GM21619 (cell line): ENCODE data around the gene CSF1.

Experiments
- ATAC-seq: cut with Tn5 transposase; IDR thresholded peaks from one replicate; pipeline ENCODE4 v1.9.1; 2021; ENCODE audit not compliant: unreplicated experiment

CSF1 gene

DNA sequence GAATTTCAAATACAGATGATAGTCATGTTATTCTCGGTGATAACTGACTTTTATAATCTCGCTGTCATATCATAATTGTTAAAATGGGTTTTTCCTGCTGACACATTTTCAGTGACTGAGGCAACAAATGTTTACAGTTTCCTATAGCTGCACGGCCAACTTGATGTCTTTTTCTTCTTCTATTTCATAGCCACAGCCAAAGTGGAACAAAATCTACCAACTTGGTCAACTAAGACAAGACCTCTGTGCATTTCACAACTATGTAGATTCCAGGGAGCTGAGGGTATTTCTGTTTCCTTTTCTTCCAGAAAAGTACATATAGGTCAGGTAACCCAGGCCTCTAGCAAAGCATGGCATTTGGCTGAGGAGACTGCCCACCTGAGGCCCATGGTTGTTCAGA, 63.5 kb downstream of the CSF1 start:
- ATAC-seq: no peak

DNA sequence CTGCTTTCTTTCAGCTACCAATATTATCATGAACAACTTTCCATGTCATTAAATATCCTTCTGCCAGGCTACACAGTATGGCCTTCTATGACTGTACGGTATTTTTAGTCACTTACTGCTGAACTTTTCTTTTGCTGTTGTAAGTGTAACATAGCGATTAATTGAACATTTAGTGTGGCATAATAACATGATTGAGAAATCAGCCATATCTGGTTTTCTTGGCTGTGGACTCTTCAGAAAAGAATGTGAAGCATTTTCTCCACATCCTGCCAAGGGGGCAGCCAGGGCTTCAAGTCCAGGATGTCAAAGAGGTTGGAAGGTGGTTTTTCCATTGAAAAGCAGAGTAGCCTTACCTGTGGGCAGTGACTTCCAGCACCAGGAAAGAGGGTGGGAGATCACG, 65.1 kb downstream of the CSF1 start:
- no peak for ATAC-seq

DNA sequence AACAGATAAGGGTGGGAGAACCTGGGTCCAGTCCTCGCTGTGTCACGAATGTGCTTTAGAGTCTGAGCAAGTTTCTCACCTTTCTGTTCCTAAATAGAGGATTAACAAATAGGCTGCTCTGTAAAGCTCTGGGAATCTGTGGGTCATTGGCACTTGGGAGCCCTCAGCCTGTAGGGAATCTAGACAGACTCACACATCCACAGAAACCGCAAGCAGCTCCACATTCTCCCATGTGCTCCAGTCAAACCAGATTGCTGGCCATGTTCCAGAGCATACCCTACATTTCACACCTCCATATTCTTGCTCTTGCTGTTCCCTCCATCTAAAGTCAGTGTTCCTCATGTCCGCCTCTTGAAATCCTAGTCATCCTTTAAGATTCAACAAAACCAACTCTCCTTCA, 66.1 kb downstream of the CSF1 start:
- ATAC-seq: no peak

DNA sequence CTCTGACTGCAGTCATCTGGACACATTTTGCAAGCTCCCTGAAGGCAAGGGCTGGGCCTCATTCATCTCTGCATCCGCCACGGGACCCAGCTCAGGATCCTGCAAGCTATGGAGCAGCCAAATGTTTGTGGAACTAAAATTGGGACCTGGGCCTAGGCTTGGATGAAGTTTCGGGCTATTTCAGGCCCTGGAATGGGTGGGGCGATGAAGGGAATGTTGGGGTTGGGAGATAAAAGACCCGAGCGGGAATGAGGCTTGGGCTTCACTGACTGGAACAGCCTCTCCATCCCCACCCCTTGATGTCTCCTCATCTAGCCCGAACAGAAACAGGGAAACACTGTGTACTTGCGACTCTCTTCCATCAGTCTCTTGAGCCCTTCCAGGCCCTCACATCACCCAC, 66.6 kb downstream of the CSF1 start:
- no peak for ATAC-seq

DNA sequence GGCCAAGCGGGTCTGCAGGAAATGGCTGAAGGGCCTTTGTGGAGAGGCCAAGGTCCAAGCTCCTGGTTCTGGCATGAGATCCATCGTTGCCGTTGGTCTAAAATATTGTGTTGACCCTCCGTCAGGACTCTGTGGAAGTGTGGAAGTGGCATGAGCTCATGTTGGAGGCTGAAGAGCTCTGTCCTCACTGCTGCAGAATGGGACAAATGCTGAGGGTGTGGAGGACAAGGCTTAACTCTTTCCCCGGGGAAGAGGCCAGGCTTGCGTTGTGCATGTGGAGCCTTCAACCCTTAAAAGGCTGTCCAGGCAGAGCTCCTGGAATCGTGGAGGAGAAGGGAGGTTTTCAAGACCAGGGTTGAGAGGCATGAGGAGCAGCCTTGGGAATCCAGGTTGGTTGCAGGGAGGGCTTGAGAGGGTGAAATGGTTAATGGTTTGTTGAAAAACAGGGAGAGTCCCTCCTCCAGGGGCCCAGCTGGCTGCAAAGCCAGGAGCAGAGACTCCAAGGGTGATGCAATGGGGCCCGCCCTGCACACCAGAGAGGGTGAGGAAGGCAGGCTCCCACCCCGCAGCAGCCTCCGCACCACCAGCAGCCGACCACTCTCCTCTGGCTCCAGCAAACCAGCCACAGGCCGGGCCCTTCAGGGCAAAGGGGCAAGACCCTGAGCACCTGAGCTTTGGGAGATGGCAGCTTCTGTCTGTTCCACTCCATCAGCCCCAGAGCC, 67.2 kb downstream of the CSF1 start:
- no peak for ATAC-seq

DNA sequence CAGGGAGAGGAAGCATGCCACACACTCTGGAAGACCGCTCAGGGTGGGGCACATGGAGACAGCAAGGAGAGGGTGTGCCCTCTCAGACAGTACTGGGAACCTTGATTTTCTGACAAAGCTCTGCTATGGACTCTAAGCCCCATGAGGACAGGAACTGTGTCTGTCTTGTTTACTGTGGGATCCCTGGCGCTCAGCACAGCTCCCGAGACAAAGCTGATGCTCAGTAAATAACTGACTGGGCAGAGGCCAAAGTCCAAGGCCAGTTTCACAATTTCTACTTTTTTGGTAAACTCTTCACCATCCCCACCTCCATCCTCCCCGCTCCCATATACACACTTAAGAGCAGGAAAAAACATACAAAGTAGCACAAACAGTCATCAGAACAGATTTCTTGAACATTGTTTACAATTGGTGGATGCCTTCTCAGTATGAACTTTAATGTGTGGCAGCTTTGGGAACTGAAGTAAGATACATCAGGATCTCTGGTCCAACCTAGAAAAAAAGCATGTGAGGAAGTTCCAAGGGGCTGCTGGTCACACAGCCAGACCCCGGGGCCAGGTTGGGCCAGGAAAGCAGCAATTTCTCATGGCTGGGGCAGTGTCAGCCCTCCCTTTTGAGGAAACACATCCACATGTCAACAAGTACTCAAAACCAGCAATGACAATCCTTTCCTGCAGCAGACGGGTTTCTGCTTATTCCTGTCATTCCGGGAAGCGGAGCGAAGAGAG, 68.3 kb downstream of the CSF1 start:
- ATAC-seq: no peak

DNA sequence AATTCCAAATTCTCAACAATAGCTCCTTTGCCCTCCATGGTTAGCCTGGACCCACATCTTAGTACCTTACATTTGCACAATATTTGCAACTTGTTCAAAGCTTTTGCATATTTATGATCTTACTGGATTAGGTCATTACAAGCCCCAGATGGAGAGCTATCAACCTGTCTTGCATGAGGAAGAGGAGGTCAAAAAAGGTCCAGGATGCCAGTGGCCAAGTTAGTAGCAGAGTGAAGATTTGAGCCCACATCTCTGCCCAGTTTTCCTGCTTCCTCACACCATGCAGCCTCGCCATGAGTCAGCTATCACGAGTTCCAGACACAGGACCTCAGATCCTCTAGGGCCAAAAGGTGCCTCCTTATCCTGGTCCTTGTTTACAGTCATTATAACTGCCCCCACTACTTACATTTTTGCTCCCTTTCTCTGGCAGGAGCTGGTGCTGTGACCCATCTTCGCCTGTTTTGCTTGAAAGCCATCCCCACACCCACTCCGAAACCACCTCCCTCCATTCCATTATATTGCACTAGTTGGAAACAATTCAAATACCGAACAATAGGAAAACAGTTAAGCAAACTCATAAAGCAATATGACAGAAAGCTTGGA, 68.9 kb downstream of the CSF1 start:
- no peak for ATAC-seq
